Natural killer cell (primary cell): Measurements from ENCODE around the gene IVNS1ABP. TPM values are rescaled to one million over a fixed set of nuclear protein-coding genes. Genes with fewer than 3 reads are reported as not detected.
A peak's percentile ranks its signal among the peaks of the same experiment; 100 is the strongest.

Experiments used
- ATAC-seq, 3 donors: fragments of 150-1000 bp in 2 of 3; fragments of 200-7000 bp in 1 of 3; cut with Tn5 transposase; 1 replicate in 1 of 3; 2 replicates in 2 of 3; pipeline ENCODE4 v1.10.0; 2021; ENCODE audit warnings: mild to moderate bottlenecking in 2 of 3, moderate library complexity in 2 of 3
- DNase-seq, 2 donors: peaks; one replicate each; pipeline versions ENCODE4 v3.0.0 to v3.0.0-alpha.2; 2013 to 2021; ENCODE audit warnings: mixed read lengths in 1 of 2
- H3K27ac ChIP-seq: one replicate; pipeline ENCODE4 v1.5.1; 2013; ENCODE audit warnings: mild to moderate bottlenecking, low read length
- H3K27me3 ChIP-seq: one replicate; pipeline ENCODE4 v1.6.1; 2013; ENCODE audit warnings: low read length; ENCODE audit not compliant: control insufficient read depth, insufficient read depth
- H3K36me3 ChIP-seq: one replicate; pipeline ENCODE4 v1.6.1; 2013; ENCODE audit warnings: low read length; ENCODE audit not compliant: control insufficient read depth, insufficient read depth
- H3K4me1 ChIP-seq: one replicate; pipeline ENCODE4 v1.6.1; 2013; ENCODE audit warnings: low read length; ENCODE audit not compliant: control insufficient read depth, insufficient read depth
- H3K4me3 ChIP-seq: one replicate; pipeline ENCODE4 v1.5.1; 2013; ENCODE audit warnings: low read length
- H3K9me3 ChIP-seq: one replicate; pipeline ENCODE4 v1.6.1; 2013; ENCODE audit warnings: low read length; ENCODE audit not compliant: control insufficient read depth, insufficient read depth
- H3K27ac Mint-ChIP-seq, 2 donors: one replicate each; pipeline ENCODE4 v1.8.0; 2022; ENCODE audit warnings: mild to moderate bottlenecking in 2 of 2, mixed read lengths in 2 of 2, moderate library complexity in 1 of 2
- H3K27me3 Mint-ChIP-seq, 2 donors: one replicate each; pipeline ENCODE4 v1.8.0; 2022; ENCODE audit warnings: low read depth in 2 of 2, mixed read lengths in 2 of 2
- H3K36me3 Mint-ChIP-seq: one replicate; pipeline ENCODE4 v1.8.0; 2022; ENCODE audit warnings: mixed read lengths
- H3K4me1 Mint-ChIP-seq, 2 donors: one replicate each; pipeline ENCODE4 v1.8.0; 2022; ENCODE audit warnings: mixed read lengths in 2 of 2
- H3K4me3 Mint-ChIP-seq: one replicate; pipeline ENCODE4 v1.8.0; 2022; ENCODE audit warnings: mild to moderate bottlenecking, moderate library complexity, mixed read lengths
- H3K9me3 Mint-ChIP-seq, 2 donors: one replicate each; pipeline ENCODE4 v1.8.0; 2022; ENCODE audit warnings: mixed read lengths in 2 of 2
- WGBS: methylation state at CpG from one replicate; pipeline ENCODE4 v1.1.7; 2013; ENCODE audit warnings: missing lambda C conversion rate; ENCODE audit not compliant: insufficient coverage; 5-methylcytosine and 5-hydroxymethylcytosine counted together
- intact Hi-C: fragments of 100-400 bp; cut with micrococcal nuclease; formaldehyde crosslinking; loops from one replicate; pipeline ENCODE4 v1.14.2; 2022
- total RNA-seq, 4 donors: library from RNA; stranded (reverse); fragments of 120-200 nt in 1 of 4; gene quantifications; one replicate each; pipeline versions ENCODE4 v1.2.3 to v1.2.4, GENCODE V29; 2013 to 2022
- TF ChIP-seq, protein P1 (sequence below): fragments of 200-600 bp; IDR thresholded peaks from one replicate; pipeline ENCODE4 v1.8.0; 2022; ENCODE audit warnings: antibody characterized with exemption

The IVNS1ABP gene
- total RNA-seq, 3 donors from 2014 or later (not counting 1 experiment from before 2014, with no cell fraction given) = 250 to 394 (median 299) TPM

GRCh38 chr1:185295091-185295490 is 22.0 kb downstream of the IVNS1ABP start:
- TF ChIP-seq, protein P1, sequence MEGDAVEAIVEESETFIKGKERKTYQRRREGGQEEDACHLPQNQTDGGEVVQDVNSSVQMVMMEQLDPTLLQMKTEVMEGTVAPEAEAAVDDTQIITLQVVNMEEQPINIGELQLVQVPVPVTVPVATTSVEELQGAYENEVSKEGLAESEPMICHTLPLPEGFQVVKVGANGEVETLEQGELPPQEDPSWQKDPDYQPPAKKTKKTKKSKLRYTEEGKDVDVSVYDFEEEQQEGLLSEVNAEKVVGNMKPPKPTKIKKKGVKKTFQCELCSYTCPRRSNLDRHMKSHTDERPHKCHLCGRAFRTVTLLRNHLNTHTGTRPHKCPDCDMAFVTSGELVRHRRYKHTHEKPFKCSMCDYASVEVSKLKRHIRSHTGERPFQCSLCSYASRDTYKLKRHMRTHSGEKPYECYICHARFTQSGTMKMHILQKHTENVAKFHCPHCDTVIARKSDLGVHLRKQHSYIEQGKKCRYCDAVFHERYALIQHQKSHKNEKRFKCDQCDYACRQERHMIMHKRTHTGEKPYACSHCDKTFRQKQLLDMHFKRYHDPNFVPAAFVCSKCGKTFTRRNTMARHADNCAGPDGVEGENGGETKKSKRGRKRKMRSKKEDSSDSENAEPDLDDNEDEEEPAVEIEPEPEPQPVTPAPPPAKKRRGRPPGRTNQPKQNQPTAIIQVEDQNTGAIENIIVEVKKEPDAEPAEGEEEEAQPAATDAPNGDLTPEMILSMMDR = no peak
- intact Hi-C loops = no loop called here

DNA sequence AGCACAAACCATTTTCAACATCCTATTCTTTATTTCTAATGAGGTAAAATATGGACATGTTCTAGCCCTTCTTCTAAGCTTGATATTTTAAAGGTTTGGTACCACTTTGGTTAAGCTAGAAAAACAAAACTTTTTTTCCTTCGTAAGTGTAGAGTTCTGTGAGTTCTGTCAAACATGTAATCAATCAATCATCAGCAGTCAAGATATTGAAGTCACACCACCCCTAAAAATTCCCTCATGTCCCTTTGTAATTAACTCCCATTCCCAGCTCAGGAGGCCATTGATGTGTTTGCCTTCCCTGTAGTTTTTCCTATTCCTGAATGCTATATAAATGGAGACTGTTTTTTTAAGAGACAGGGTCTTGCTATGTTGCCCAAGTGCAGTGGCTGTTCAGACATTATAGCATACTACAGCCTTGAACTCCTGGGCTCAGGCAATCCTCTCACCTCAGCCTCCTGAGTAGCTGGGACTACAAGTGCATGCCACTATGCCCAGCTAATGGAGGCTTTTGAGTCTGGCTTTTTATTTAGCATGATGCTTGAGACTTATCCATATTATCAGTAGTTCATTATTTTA is 23.0 kb downstream of the IVNS1ABP start:
- H3K36me3 ChIP-seq = peaks cover 47% of the 10 kb centered on the region
- Mint-ChIP-seq H3K27ac (peak overlapping the region; percentile 56 to 83), H3K4me3 (peak overlapping the region; percentile 45), H3K36me3 (peaks cover 42% of the 10 kb centered on the region), H3K27me3 (no peaks in the 10 kb centered on the region), H3K9me3 (no peaks in the 10 kb centered on the region), H3K4me1 (peaks cover 19 to 40% of the 10 kb centered on the region in 2 donors)
- intact Hi-C loops = no loop called here
- WGBS = 100% methylated on average over 1 of the region's 1 CpG
- DNase-seq = no peak
- no peaks in the 10 kb centered on the region for H3K4me1 ChIP-seq
- TF ChIP-seq, protein P1 = no peak
- H3K27ac ChIP-seq = no peak overlapping the region
- H3K4me3 ChIP-seq = no peak overlapping the region
- no peaks in the 10 kb centered on the region for H3K9me3 ChIP-seq
- no peak for ATAC-seq
- no peaks in the 10 kb centered on the region for H3K27me3 ChIP-seq

More at GRCh38 chr1:185295091-185295490, 22.0 kb downstream of the IVNS1ABP start:
- ATAC-seq (no peak), DNase-seq (no peak)
- H3K4me1 ChIP-seq = no peaks in the 10 kb centered on the region
- no peaks in the 10 kb centered on the region for H3K9me3 Mint-ChIP-seq
- no peaks in the 10 kb centered on the region for H3K9me3 ChIP-seq
- peaks cover 58% of the 10 kb centered on the region for H3K36me3 ChIP-seq
- peaks cover 23 to 40% of the 10 kb centered on the region in 2 donors for H3K4me1 Mint-ChIP-seq
- H3K27ac Mint-ChIP-seq = peak overlapping the region; percentile 49 to 83
- no peak overlapping the region for H3K4me3 Mint-ChIP-seq
- H3K36me3 Mint-ChIP-seq = peaks cover 42% of the 10 kb centered on the region
- no peak overlapping the region for H3K27ac ChIP-seq
- no peak overlapping the region for H3K4me3 ChIP-seq
- no peaks in the 10 kb centered on the region for H3K27me3 ChIP-seq
- H3K27me3 Mint-ChIP-seq = no peaks in the 10 kb centered on the region

GRCh38 chr1:185292237-185292636 is 24.8 kb downstream of the IVNS1ABP start:
- Histone ChIP-seq H3K4me3 (no peak overlapping the region), H3K9me3 (no peaks in the 10 kb centered on the region), H3K36me3 (peaks cover 29% of the 10 kb centered on the region), H3K4me1 (no peaks in the 10 kb centered on the region), H3K27me3 (no peaks in the 10 kb centered on the region), H3K27ac (no peak overlapping the region)
- H3K4me3 Mint-ChIP-seq = no peak overlapping the region
- TF ChIP-seq, protein P1 = no peak
- intact Hi-C loops = no loop called here
- H3K27me3 Mint-ChIP-seq = no peaks in the 10 kb centered on the region
- peak in 1 of 3 donors; percentile 1 for ATAC-seq
- peaks cover 29% of the 10 kb centered on the region for H3K36me3 Mint-ChIP-seq
- DNase-seq = no peak
- no peaks in the 10 kb centered on the region for H3K9me3 Mint-ChIP-seq
- H3K4me1 Mint-ChIP-seq = peaks cover 19 to 33% of the 10 kb centered on the region in 2 donors
- peak overlapping the region; percentile 46 to 83 for H3K27ac Mint-ChIP-seq
- 61% methylated on average over 4 of the region's 5 CpGs for WGBS

DNA sequence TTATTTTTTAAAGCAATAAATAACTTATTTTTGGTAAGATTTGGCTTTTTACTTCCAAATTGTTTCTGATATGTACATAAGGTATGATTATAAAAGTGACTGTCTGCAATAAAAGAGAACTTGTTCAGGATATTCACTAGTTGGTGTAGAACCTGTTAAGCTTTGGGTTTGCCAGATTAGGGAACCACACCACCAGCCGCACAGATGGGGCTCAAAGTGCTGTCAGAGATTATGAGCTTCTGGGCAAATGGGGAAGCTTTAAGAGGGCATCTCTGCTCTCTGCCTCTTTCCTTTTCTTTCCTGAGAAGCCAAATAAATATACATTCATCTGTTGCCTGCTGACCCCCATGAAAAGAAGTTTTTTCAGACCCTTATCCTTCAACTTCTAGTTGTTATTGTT is 25.4 kb downstream of the IVNS1ABP start:
- Histone ChIP-seq H3K27me3 (no peaks in the 10 kb centered on the region), H3K9me3 (no peaks in the 10 kb centered on the region), H3K4me3 (no peak overlapping the region), H3K36me3 (peaks cover 23% of the 10 kb centered on the region), H3K27ac (no peak overlapping the region), H3K4me1 (no peaks in the 10 kb centered on the region)
- Mint-ChIP-seq H3K4me1 (peaks cover 19 to 35% of the 10 kb centered on the region in 2 donors), H3K27ac (peak overlapping the region; percentile 46 to 83), H3K9me3 (no peaks in the 10 kb centered on the region), H3K4me3 (no peak overlapping the region), H3K27me3 (no peaks in the 10 kb centered on the region), H3K36me3 (peaks cover 27% of the 10 kb centered on the region)
- intact Hi-C loops = no loop called here
- TF ChIP-seq, protein P1 = no peak
- 30% methylated on average over 1 of the region's 1 CpG for WGBS
- no peak for DNase-seq
- peak in 1 of 3 donors; percentile 56 for ATAC-seq
